Panc1 (cell line): Measurements from ENCODE around the gene ABCC3. TPM values are rescaled to one million over a fixed set of nuclear protein-coding genes. Genes with fewer than 3 reads are reported as not detected.
"Not testable (repeated sequence)": the region's sequence is repeated elsewhere in the genome, so short reads cannot be mapped to it uniquely, and the experiment has no call there.

ENCODE experiments used
- ATAC-seq: fragments of 200-7000 bp; cut with Tn5 transposase; 2 replicates; pipeline ENCODE4 v1.9.1; 2020; ENCODE audit warnings: mild to moderate bottlenecking, moderate library complexity
- BruUV-seq: library from RNA; stranded (reverse); fragments of 400-500 nt; replicated peaks from 2 replicates; lab custom pipeline; 2021; lab: Mats Ljungman, UMichigan
- CTCF ChIA-PET: fragments of 300-600 bp; sonication (Branson Sonifier 250); formaldehyde crosslinking; loops from one replicate; lab custom pipeline; 2022; ENCODE audit warnings: antibody characterized with exemption; lab: Charles Lee
- POLR2A ChIA-PET: fragments of 300-600 bp; sonication (Branson Sonifier 250); formaldehyde crosslinking; loops from one replicate; lab custom pipeline; 2022; ENCODE audit warnings: antibody characterized with exemption; lab: Charles Lee
- DNase-seq: peaks from one replicate; pipeline ENCODE4 v3.0.0-alpha.2; 2010; ENCODE audit warnings: low read depth, low spot score
- H3K27ac ChIP-seq: 2 replicates; pipeline ENCODE4 v1.5.1; 2011; ENCODE audit warnings: mild to moderate bottlenecking, low read length, inconsistent platforms
- H3K27me3 ChIP-seq: fragments of 200-500 bp; sonication (Bioruptor generic); 2 replicates; pipeline ENCODE4 v1.6.0; 2014; ENCODE audit warnings: low read length, inconsistent platforms; ENCODE audit not compliant: control insufficient read depth, insufficient read depth
- H3K36me3 ChIP-seq: fragments of 200-500 bp; sonication (Bioruptor generic); 2 replicates; pipeline ENCODE4 v1.5.1; 2014; ENCODE audit warnings: inconsistent platforms, mild to moderate bottlenecking, low read length, moderate library complexity; ENCODE audit not compliant: control insufficient read depth, insufficient read depth
- H3K4me1 ChIP-seq: 2 replicates; pipeline ENCODE4 v1.5.1; 2011; ENCODE audit warnings: inconsistent platforms, mild to moderate bottlenecking, low read length, moderate library complexity; ENCODE audit not compliant: control insufficient read depth, insufficient read depth
- H3K4me3 ChIP-seq, 2 experiments: 2 replicates each; pipeline ENCODE4 v1.5.1; 2011 to 2012; ENCODE audit warnings: low read depth in 2 of 2, low read length in 2 of 2, mild to moderate bottlenecking in 2 of 2, inconsistent platforms in 1 of 2, moderate library complexity in 1 of 2
- H3K9me3 ChIP-seq: fragments of 200-500 bp; sonication (Bioruptor generic); 2 replicates; pipeline ENCODE4 v1.5.1; 2014; ENCODE audit warnings: low read depth, mild to moderate bottlenecking, inconsistent platforms, low read length, moderate library complexity; ENCODE audit not compliant: control insufficient read depth, insufficient read depth
- CTCF ChIP-seq: fragments of 450-650 bp; IDR thresholded peaks from 2 replicates; pipeline ENCODE4 v1.5.1; 2017; ENCODE audit warnings: mild to moderate bottlenecking
- POLR2AphosphoS5 ChIP-seq: IDR thresholded peaks from 2 replicates; pipeline ENCODE4 v1.6.1; 2012; ENCODE audit warnings: mild to moderate bottlenecking, low read depth, low read length, moderate library complexity
- REST ChIP-seq, 2 experiments: IDR thresholded peaks; 2 replicates each; pipeline ENCODE4 v1.6.1; 2011 to 2012; ENCODE audit warnings: low read depth in 2 of 2, control low read depth in 1 of 2, low read length in 1 of 2, mild to moderate bottlenecking in 1 of 2, moderate library complexity in 1 of 2; ENCODE audit not compliant: insufficient read depth in 1 of 2
- SIN3A ChIP-seq: IDR thresholded peaks from 2 replicates; pipeline ENCODE4 v1.6.1; 2012; ENCODE audit warnings: low read depth, mild to moderate bottlenecking, low read length, moderate library complexity, borderline replicate concordance; ENCODE audit not compliant: insufficient read depth
- TCF7L2 ChIP-seq: IDR thresholded peaks from 2 replicates; pipeline ENCODE4 v1.6.1; 2011; ENCODE audit warnings: mild to moderate bottlenecking, low read depth, low read length, inconsistent platforms
- in situ Hi-C: cut with HindIII; loops from 2 replicates; pipeline ENCODE4 v1.10.0; 2016; ENCODE audit warnings: low sequenced_read_pairs, low pct_unique_long_range_greater_than_20kb
- intact Hi-C: fragments of 100-400 bp; cut with micrococcal nuclease; formaldehyde crosslinking; loops from one replicate; pipeline ENCODE4 v1.10.0; 2022; ENCODE audit not compliant: unreplicated experiment
- total RNA-seq: library from RNA; stranded (reverse); gene quantifications from one replicate; pipeline ENCODE4 v1.2.1, GENCODE V29; 2021; ENCODE audit not compliant: unreplicated experiment

Gene ABCC3
- total RNA-seq, 1 experiment from 2014 or later = 128 TPM

GRCh38 chr17:50721194-50722010, 86.7 kb downstream of the ABCC3 start:
- no TSS peak for BruUV-seq
- peaks cover 37% of the 10 kb centered on the region for H3K4me1 ChIP-seq
- in situ Hi-C loops (no loop called here), intact Hi-C loops (no loop called here)
- CTCF ChIA-PET = interaction anchor here (0.6 kb wide), 1 partner anchor 16 kb away, joined by 4 read pairs; no protein-coding TSS in a partner anchor
- no peaks in the 10 kb centered on the region for H3K27me3 ChIP-seq
- no peak for TF ChIP-seq POLR2AphosphoS5
- TF ChIP-seq SIN3A = no peak
- no peak for TF ChIP-seq TCF7L2
- TF ChIP-seq REST (IDR thresholded peaks at IDR 0.05; ENCODE audit: insufficient read depth in 1 of 2, low read depth in 2 of 2, low read length in 1 of 2) = no peak
- no peak for TF ChIP-seq CTCF
- no peak for ATAC-seq
- no peaks in the 10 kb centered on the region for H3K9me3 ChIP-seq
- DNase-seq = no peak
- peak overlapping the region; percentile 90 to 98 for H3K4me3 ChIP-seq
- POLR2A ChIA-PET = interaction anchor here (0.7 to 0.8 kb wide), 2 partner anchors 24 to 250 kb away, joined by 3 to 4 read pairs; no protein-coding TSS in a partner anchor
- H3K27ac ChIP-seq = peak overlapping the region; percentile 85
- peaks cover 15% of the 10 kb centered on the region; the same call in 1 of the 2 replicates for H3K36me3 ChIP-seq

- DNase-seq (no peak), ATAC-seq (no peak)
- no TSS peak for BruUV-seq
- TF ChIP-seq SIN3A (no peak), CTCF (no peak), REST (IDR thresholded peaks at IDR 0.05; ENCODE audit: insufficient read depth in 1 of 2, low read depth in 2 of 2, low read length in 1 of 2) (no peak), POLR2AphosphoS5 (no peak), TCF7L2 (no peak)
- Histone ChIP-seq H3K4me3 (peak overlapping the region; percentile 19 to 90), H3K9me3 (no peaks in the 10 kb centered on the region), H3K4me1 (peaks cover 50% of the 10 kb centered on the region), H3K36me3 (peaks cover 15% of the 10 kb centered on the region; the same call in 1 of the 2 replicates), H3K27ac (peak overlapping the region; percentile 55), H3K27me3 (no peaks in the 10 kb centered on the region)
- in situ Hi-C loops = no loop called here
- ChIA-PET POLR2A (interaction anchor here (0.6 kb wide), 1 partner anchor 73 kb away, joined by 6 read pairs; no protein-coding TSS in a partner anchor), CTCF (no interaction called here)
- intact Hi-C loops = no loop called here
Measured at GRCh38 chr17:50722746-50723145, 88.1 kb downstream of the ABCC3 start.

GRCh38 chr17:50724622-50725021, 89.9 kb downstream of the ABCC3 start:
- BruUV-seq, DNase-seq, intact Hi-C loops, H3K27ac ChIP-seq, in situ Hi-C loops, POLR2A ChIA-PET, ATAC-seq, H3K27me3 ChIP-seq, CTCF ChIA-PET, H3K9me3 ChIP-seq, H3K4me3 ChIP-seq: not testable (repeated sequence)
- H3K4me1 ChIP-seq = peaks cover 69% of the 10 kb centered on the region
- H3K36me3 ChIP-seq = peaks cover 13% of the 10 kb centered on the region; the same call in 1 of the 2 replicates
